ENCODE measurements around the gene VWA3B.

DNA sequence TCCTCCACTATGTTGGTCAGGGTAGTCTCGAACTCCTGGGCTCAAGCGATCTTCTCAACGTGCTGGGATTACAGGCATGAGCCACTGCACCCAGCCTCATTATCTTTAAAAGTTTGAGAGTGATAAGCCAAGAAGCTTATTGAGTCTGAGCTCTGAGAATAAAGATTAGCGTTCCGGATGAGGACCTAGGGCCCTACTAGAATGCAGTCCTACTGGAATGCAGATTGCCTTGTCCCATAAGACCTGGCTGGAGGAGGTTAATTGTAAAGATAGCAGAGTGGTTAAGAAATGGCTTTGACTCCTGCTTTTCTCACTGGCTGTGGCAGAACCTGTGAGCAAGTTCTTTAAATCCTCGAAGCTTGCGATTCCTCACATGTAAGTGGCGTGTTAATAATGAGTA, 4.0 kb downstream of the VWA3B start:
- TF ChIP-seq CTCF (conservative IDR thresholded peaks at IDR 0.05; ENCODE audit: low read depth, low read length) (no peak), ELK1 (IDR thresholded peaks at IDR 0.05; ENCODE audit: borderline replicate concordance, low read depth, low read length) (no peak), RAD21 (IDR thresholded peaks at IDR 0.05; ENCODE audit: low read length) (no peak), RCOR1 (IDR thresholded peaks at IDR 0.05; ENCODE audit: insufficient replicate concordance, low read length) (no peak), POLR2A (IDR thresholded peaks at IDR 0.05; ENCODE audit: low read depth, low read length) (no peak), FOS (IDR thresholded peaks at IDR 0.05; ENCODE audit: low read depth, low read length) (no peak), MAZ (IDR thresholded peaks at IDR 0.05; ENCODE audit: borderline replicate concordance, low read depth, low read length) (no peak), SMC3 (IDR thresholded peaks at IDR 0.05; ENCODE audit: low read depth, low read length) (no peak), MXI1 (IDR thresholded peaks at IDR 0.05; ENCODE audit: borderline replicate concordance, low read depth, low read length) (no peak)

All from IMR-90 (cell line).